Measurements from ENCODE around the gene MAP6D1. TPM values are rescaled to one million over a fixed set of nuclear protein-coding genes. Genes with fewer than 3 reads are reported as not detected.

MAP6D1 gene
- polyA plus RNA-seq (2013, experiment 1 of 2), result 1.8 TPM
- 1.8 TPM for polyA plus RNA-seq (2013, experiment 2 of 2)

GRCh38 chr3:183825456-183826161, at the start of gene MAP6D1:
TSS of gene MAP6D1 (minus strand) at chr3:183825577. CDS start at chr3:183825547, 30 bp downstream.
- H3K27ac ChIP-seq (ENCODE audit: low read depth, low read length, severe bottlenecking), result no peak within 1 kb of the TSS

GRCh38 chr3:183873914-183874313, 48.5 kb upstream of the MAP6D1 start:
- Histone ChIP-seq H3K4me1 (ENCODE audit: control insufficient read depth, insufficient read depth, low read length, poor library complexity, severe bottlenecking) (no peaks in the 10 kb centered on the region), H3K36me3 (ENCODE audit: control insufficient read depth, insufficient read depth, low read length) (peaks cover 24% of the 10 kb centered on the region), H3K4me3 (ENCODE audit: extremely low read depth, insufficient read depth, low read length, poor library complexity, severe bottlenecking) (no peak overlapping the region), H3K27ac (ENCODE audit: low read depth, low read length, severe bottlenecking) (no peak overlapping the region), H3K9me3 (ENCODE audit: control insufficient read depth, low read length) (no peaks in the 10 kb centered on the region)
- 85 to 90% methylated on average over 1 to 2 of the region's 3 CpGs for WGBS, 2 experiments (ENCODE audit: insufficient coverage in 2 of 2)

More at GRCh38 chr3:183825456-183826161, at the start of gene MAP6D1:
- peak within 1 kb of the TSS; percentile 57 for H3K4me3 ChIP-seq (ENCODE audit: extremely low read depth, insufficient read depth, low read length, poor library complexity, severe bottlenecking)
- H3K4me1 ChIP-seq (ENCODE audit: control insufficient read depth, insufficient read depth, low read length, poor library complexity, severe bottlenecking), result peaks cover 5% of the 10 kb centered on the region
- WGBS, 2 experiments (ENCODE audit: insufficient coverage in 2 of 2), result 14 to 22% methylated on average over 30 to 46 of the region's 69 CpGs
- no peaks in the 10 kb centered on the region for H3K9me3 ChIP-seq (ENCODE audit: control insufficient read depth, low read length)
- peaks cover 24% of the 10 kb centered on the region for H3K36me3 ChIP-seq (ENCODE audit: control insufficient read depth, insufficient read depth, low read length)

GRCh38 chr3:183871541-183871940, 46.2 kb upstream of the MAP6D1 start:
- Histone ChIP-seq H3K27ac (ENCODE audit: low read depth, low read length, severe bottlenecking) (no peak overlapping the region), H3K36me3 (ENCODE audit: control insufficient read depth, insufficient read depth, low read length) (peaks cover 25% of the 10 kb centered on the region), H3K4me3 (ENCODE audit: extremely low read depth, insufficient read depth, low read length, poor library complexity, severe bottlenecking) (no peak overlapping the region), H3K9me3 (ENCODE audit: control insufficient read depth, low read length) (no peaks in the 10 kb centered on the region), H3K4me1 (ENCODE audit: control insufficient read depth, insufficient read depth, low read length, poor library complexity, severe bottlenecking) (no peaks in the 10 kb centered on the region)
- 100% methylated on average over 1 of the region's 2 CpGs for WGBS, 2 experiments (ENCODE audit: insufficient coverage in 2 of 2)

- WGBS, 2 experiments (ENCODE audit: insufficient coverage in 2 of 2), result 83 to 94% methylated on average over 3 of the region's 3 CpGs
Observed at GRCh38 chr3:183870563-183870962, 45.2 kb upstream of the MAP6D1 start.

GRCh38 chr3:183868796-183869195, 43.4 kb upstream of the MAP6D1 start:
- H3K27ac ChIP-seq (ENCODE audit: low read depth, low read length, severe bottlenecking), result no peak overlapping the region

More at GRCh38 chr3:183870563-183870962, 45.2 kb upstream of the MAP6D1 start:
- Histone ChIP-seq H3K9me3 (ENCODE audit: control insufficient read depth, low read length) (no peaks in the 10 kb centered on the region), H3K4me1 (ENCODE audit: control insufficient read depth, insufficient read depth, low read length, poor library complexity, severe bottlenecking) (no peaks in the 10 kb centered on the region), H3K4me3 (ENCODE audit: extremely low read depth, insufficient read depth, low read length, poor library complexity, severe bottlenecking) (no peak overlapping the region), H3K36me3 (ENCODE audit: control insufficient read depth, insufficient read depth, low read length) (peaks cover 29% of the 10 kb centered on the region), H3K27ac (ENCODE audit: low read depth, low read length, severe bottlenecking) (no peak overlapping the region)

GRCh38 chr3:183862610-183863009, 37.2 kb upstream of the MAP6D1 start:
- WGBS, 2 experiments (ENCODE audit: insufficient coverage in 2 of 2), result 98 to 100% methylated on average over 2 to 4 of the region's 4 CpGs
- H3K27ac ChIP-seq (ENCODE audit: low read depth, low read length, severe bottlenecking), result no peak overlapping the region
- peaks cover 88% of the 10 kb centered on the region for H3K36me3 ChIP-seq (ENCODE audit: control insufficient read depth, insufficient read depth, low read length)
- H3K4me3 ChIP-seq (ENCODE audit: extremely low read depth, insufficient read depth, low read length, poor library complexity, severe bottlenecking), result no peak overlapping the region
- no peaks in the 10 kb centered on the region for H3K4me1 ChIP-seq (ENCODE audit: control insufficient read depth, insufficient read depth, low read length, poor library complexity, severe bottlenecking)
- H3K9me3 ChIP-seq (ENCODE audit: control insufficient read depth, low read length), result no peaks in the 10 kb centered on the region

More at GRCh38 chr3:183868796-183869195, 43.4 kb upstream of the MAP6D1 start:
- no peaks in the 10 kb centered on the region for H3K9me3 ChIP-seq (ENCODE audit: control insufficient read depth, low read length)
- 92 to 93% methylated on average over 1 of the region's 1 CpG for WGBS, 2 experiments (ENCODE audit: insufficient coverage in 2 of 2)
- no peaks in the 10 kb centered on the region for H3K4me1 ChIP-seq (ENCODE audit: control insufficient read depth, insufficient read depth, low read length, poor library complexity, severe bottlenecking)
- peaks cover 45% of the 10 kb centered on the region for H3K36me3 ChIP-seq (ENCODE audit: control insufficient read depth, insufficient read depth, low read length)
- no peak overlapping the region for H3K4me3 ChIP-seq (ENCODE audit: extremely low read depth, insufficient read depth, low read length, poor library complexity, severe bottlenecking)

- WGBS, 2 experiments (ENCODE audit: insufficient coverage in 2 of 2), result 93 to 100% methylated on average over 1 to 3 of the region's 3 CpGs
- Histone ChIP-seq H3K9me3 (ENCODE audit: control insufficient read depth, low read length) (no peaks in the 10 kb centered on the region), H3K4me3 (ENCODE audit: extremely low read depth, insufficient read depth, low read length, poor library complexity, severe bottlenecking) (no peak overlapping the region), H3K4me1 (ENCODE audit: control insufficient read depth, insufficient read depth, low read length, poor library complexity, severe bottlenecking) (no peaks in the 10 kb centered on the region), H3K36me3 (ENCODE audit: control insufficient read depth, insufficient read depth, low read length) (peaks cover 85% of the 10 kb centered on the region), H3K27ac (ENCODE audit: low read depth, low read length, severe bottlenecking) (no peak overlapping the region)
Observed at GRCh38 chr3:183857863-183858262, 32.5 kb upstream of the MAP6D1 start.

GRCh38 chr3:183854318-183855035, 29.1 kb upstream of the MAP6D1 start:
- Histone ChIP-seq H3K4me3 (ENCODE audit: extremely low read depth, insufficient read depth, low read length, poor library complexity, severe bottlenecking) (no peak overlapping the region), H3K4me1 (ENCODE audit: control insufficient read depth, insufficient read depth, low read length, poor library complexity, severe bottlenecking) (no peaks in the 10 kb centered on the region), H3K9me3 (ENCODE audit: control insufficient read depth, low read length) (no peaks in the 10 kb centered on the region), H3K27ac (ENCODE audit: low read depth, low read length, severe bottlenecking) (no peak overlapping the region), H3K36me3 (ENCODE audit: control insufficient read depth, insufficient read depth, low read length) (peaks cover 71% of the 10 kb centered on the region)
- WGBS, 2 experiments (ENCODE audit: insufficient coverage in 2 of 2), result 90 to 100% methylated on average over 1 to 2 of the region's 4 CpGs

- H3K36me3 ChIP-seq (ENCODE audit: control insufficient read depth, insufficient read depth, low read length), result peaks cover 74% of the 10 kb centered on the region
- peak overlapping the region; percentile 50 for H3K27ac ChIP-seq (ENCODE audit: low read depth, low read length, severe bottlenecking)
- H3K4me1 ChIP-seq (ENCODE audit: control insufficient read depth, insufficient read depth, low read length, poor library complexity, severe bottlenecking), result peaks cover 20% of the 10 kb centered on the region
- 89 to 94% methylated on average over 7 to 8 of the region's 13 CpGs for WGBS, 2 experiments (ENCODE audit: insufficient coverage in 2 of 2)
- no peaks in the 10 kb centered on the region for H3K9me3 ChIP-seq (ENCODE audit: control insufficient read depth, low read length)
- H3K4me3 ChIP-seq (ENCODE audit: extremely low read depth, insufficient read depth, low read length, poor library complexity, severe bottlenecking), result no peak overlapping the region
Observed at GRCh38 chr3:183845608-183846288, 20.4 kb upstream of the MAP6D1 start.

GRCh38 chr3:183845090-183845489, 19.7 kb upstream of the MAP6D1 start:
- Histone ChIP-seq H3K9me3 (ENCODE audit: control insufficient read depth, low read length) (no peaks in the 10 kb centered on the region), H3K4me3 (ENCODE audit: extremely low read depth, insufficient read depth, low read length, poor library complexity, severe bottlenecking) (no peak overlapping the region), H3K36me3 (ENCODE audit: control insufficient read depth, insufficient read depth, low read length) (peaks cover 77% of the 10 kb centered on the region), H3K27ac (ENCODE audit: low read depth, low read length, severe bottlenecking) (peak overlapping the region; percentile 50), H3K4me1 (ENCODE audit: control insufficient read depth, insufficient read depth, low read length, poor library complexity, severe bottlenecking) (peaks cover 20% of the 10 kb centered on the region)
- 100% methylated on average over 2 of the region's 4 CpGs; no CpG with 5 or more reads in 1 of the 2 experiments for WGBS, 2 experiments (ENCODE audit: insufficient coverage in 2 of 2)
